Measurements from ENCODE around the gene TTLL11.

- no peak for TF ChIP-seq EZH2phosphoT487 (IDR thresholded peaks at IDR 0.05; ENCODE audit: insufficient read depth, low read depth)
- TF ChIP-seq EZH2 (IDR thresholded peaks at IDR 0.05; ENCODE audit: insufficient read depth, poor library complexity, severe bottlenecking): no peak
Measured at GRCh38 chr9:122001491-122002201, 91.5 kb downstream of the TTLL11 start.
